Measurements from ENCODE around the gene UNG. TPM values are rescaled to one million over a fixed set of nuclear protein-coding genes. Genes with fewer than 3 reads are reported as not detected.

The UNG gene
- total RNA-seq, 6 donors from 2014 or later = 8.2 to 27.6 (median 15.5) TPM

DNA sequence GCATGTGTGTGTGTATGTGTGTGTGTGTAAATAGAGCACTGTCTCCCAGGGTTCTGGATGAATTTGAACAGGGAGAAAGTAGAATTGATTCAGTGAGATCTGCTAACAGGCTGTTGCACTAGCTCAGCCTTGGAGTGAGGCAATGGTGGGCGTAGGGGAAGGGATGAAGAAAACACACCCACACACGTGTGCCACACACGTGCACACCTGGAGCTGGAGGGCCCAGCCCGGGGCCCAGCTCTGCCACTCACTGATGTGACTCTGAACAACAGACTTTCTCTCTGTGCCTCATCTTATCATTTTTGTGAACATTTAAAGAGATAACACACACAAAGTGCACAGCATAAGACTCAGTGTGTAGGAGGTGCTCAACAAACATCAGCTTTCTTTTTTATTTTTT lies 23.2 kb downstream of the UNG start:
- Histone ChIP-seq H3K4me1 (peaks cover 10 to 23% (median 18%) of the 10 kb centered on the region in 4 donors), H3K9me3 (no peaks in the 10 kb centered on the region), H3K27me3 (no peaks in the 10 kb centered on the region), H3K36me3 (no peaks in the 10 kb centered on the region), H3K27ac (no peak overlapping the region), H3K4me3 (no peak overlapping the region)
- no peak for ATAC-seq (ENCODE audit: low FRiP score in 2 of 2)
- DNase-seq = peak in 1 of 2 donors; percentile 53
- TF ChIP-seq, protein P1, sequence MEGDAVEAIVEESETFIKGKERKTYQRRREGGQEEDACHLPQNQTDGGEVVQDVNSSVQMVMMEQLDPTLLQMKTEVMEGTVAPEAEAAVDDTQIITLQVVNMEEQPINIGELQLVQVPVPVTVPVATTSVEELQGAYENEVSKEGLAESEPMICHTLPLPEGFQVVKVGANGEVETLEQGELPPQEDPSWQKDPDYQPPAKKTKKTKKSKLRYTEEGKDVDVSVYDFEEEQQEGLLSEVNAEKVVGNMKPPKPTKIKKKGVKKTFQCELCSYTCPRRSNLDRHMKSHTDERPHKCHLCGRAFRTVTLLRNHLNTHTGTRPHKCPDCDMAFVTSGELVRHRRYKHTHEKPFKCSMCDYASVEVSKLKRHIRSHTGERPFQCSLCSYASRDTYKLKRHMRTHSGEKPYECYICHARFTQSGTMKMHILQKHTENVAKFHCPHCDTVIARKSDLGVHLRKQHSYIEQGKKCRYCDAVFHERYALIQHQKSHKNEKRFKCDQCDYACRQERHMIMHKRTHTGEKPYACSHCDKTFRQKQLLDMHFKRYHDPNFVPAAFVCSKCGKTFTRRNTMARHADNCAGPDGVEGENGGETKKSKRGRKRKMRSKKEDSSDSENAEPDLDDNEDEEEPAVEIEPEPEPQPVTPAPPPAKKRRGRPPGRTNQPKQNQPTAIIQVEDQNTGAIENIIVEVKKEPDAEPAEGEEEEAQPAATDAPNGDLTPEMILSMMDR (IDR thresholded peaks at IDR 0.05) = no peak
- TF ChIP-seq EP300 (IDR thresholded peaks at IDR 0.05) (no peak), POLR2AphosphoS5 (IDR thresholded peaks at IDR 0.05) (no peak), POLR2A (IDR thresholded peaks at IDR 0.05) (no peak)
- WGBS, 2 donors = 69 to 88% methylated on average over 4 of the region's 4 CpGs

- no peaks in the 10 kb centered on the region for H3K9me3 ChIP-seq
- ATAC-seq (ENCODE audit: low FRiP score in 2 of 2) = peak in 1 of 2 donors; percentile 30
- no peak for TF ChIP-seq POLR2AphosphoS5 (IDR thresholded peaks at IDR 0.05)
- TF ChIP-seq POLR2A (IDR thresholded peaks at IDR 0.05) = no peak
- H3K4me3 ChIP-seq = no peak overlapping the region
- H3K27me3 ChIP-seq = no peaks in the 10 kb centered on the region
- no peak overlapping the region for H3K27ac ChIP-seq
- H3K4me1 ChIP-seq = peaks cover 3 to 16% (median 11%) of the 10 kb centered on the region in 4 donors
- no peaks in the 10 kb centered on the region for H3K36me3 ChIP-seq
- 97 to 100% methylated on average over 1 to 3 of the region's 3 CpGs for WGBS, 2 donors
- DNase-seq = no peak
Observed at GRCh38 chr12:109121346-109121880, 24.0 kb downstream of the UNG start.

GRCh38 chr12:109124878-109125648 lies 27.7 kb downstream of the UNG start:
- DNase-seq = no peak
- Histone ChIP-seq H3K27ac (no peak overlapping the region), H3K27me3 (no peaks in the 10 kb centered on the region), H3K9me3 (no peaks in the 10 kb centered on the region), H3K36me3 (no peaks in the 10 kb centered on the region), H3K4me1 (no peaks in the 10 kb centered on the region), H3K4me3 (no peak overlapping the region)
- TF ChIP-seq EP300 (IDR thresholded peaks at IDR 0.05) = no peak
- no peak for TF ChIP-seq POLR2A (IDR thresholded peaks at IDR 0.05)
- TF ChIP-seq, protein P1 (IDR thresholded peaks at IDR 0.05) = no peak
- TF ChIP-seq POLR2AphosphoS5 (IDR thresholded peaks at IDR 0.05) = no peak
- ATAC-seq (ENCODE audit: low FRiP score in 2 of 2) = no peak
- 86 to 87% methylated on average over 12 of the region's 12 CpGs for WGBS, 2 donors

DNA sequence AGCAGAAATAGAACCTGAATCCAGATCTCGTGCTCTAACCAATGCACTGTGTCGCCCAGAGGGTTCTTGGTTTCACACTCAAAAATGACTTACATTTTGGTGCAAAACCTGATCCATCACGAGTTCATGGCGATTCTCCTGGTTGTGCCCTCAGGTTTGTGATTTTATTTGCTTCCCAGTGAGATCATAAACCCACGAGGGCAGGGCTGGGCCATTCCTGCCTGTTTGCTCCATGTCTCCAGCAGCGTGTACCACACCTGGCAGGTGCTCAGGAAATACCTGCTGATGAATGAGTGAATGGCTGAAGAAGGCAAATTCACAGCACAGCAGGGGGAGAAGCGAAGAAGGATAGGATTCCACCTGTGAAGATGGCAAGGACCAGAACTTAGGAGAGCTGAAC lies 28.4 kb downstream of the UNG start:
- 78 to 89% methylated on average over 7 of the region's 7 CpGs for WGBS, 2 donors
- H3K9me3 ChIP-seq = no peaks in the 10 kb centered on the region

GRCh38 chr12:109126784-109127183 lies 29.4 kb downstream of the UNG start:
- Histone ChIP-seq H3K4me3 (no peak overlapping the region), H3K27me3 (no peaks in the 10 kb centered on the region), H3K4me1 (no peaks in the 10 kb centered on the region), H3K27ac (no peak overlapping the region), H3K36me3 (no peaks in the 10 kb centered on the region), H3K9me3 (no peaks in the 10 kb centered on the region)
- ATAC-seq (ENCODE audit: low FRiP score in 2 of 2) = peak in 1 of 2 donors; percentile 75
- 67 to 76% methylated on average over 3 of the region's 3 CpGs for WGBS, 2 donors
- DNase-seq = no peak
- TF ChIP-seq POLR2AphosphoS5 (IDR thresholded peaks at IDR 0.05) (no peak), EP300 (IDR thresholded peaks at IDR 0.05) (no peak), POLR2A (IDR thresholded peaks at IDR 0.05) (no peak)
- TF ChIP-seq, protein P1 (IDR thresholded peaks at IDR 0.05) = no peak

More for the DNA sequence above, 28.4 kb downstream of the UNG start:
- no peak overlapping the region for H3K4me3 ChIP-seq
- no peaks in the 10 kb centered on the region for H3K27me3 ChIP-seq
- no peaks in the 10 kb centered on the region for H3K4me1 ChIP-seq
- H3K27ac ChIP-seq = no peak overlapping the region
- no peaks in the 10 kb centered on the region for H3K36me3 ChIP-seq
- ATAC-seq (ENCODE audit: low FRiP score in 2 of 2) = no peak
- no peak for TF ChIP-seq EP300 (IDR thresholded peaks at IDR 0.05)
- no peak for TF ChIP-seq POLR2A (IDR thresholded peaks at IDR 0.05)
- TF ChIP-seq POLR2AphosphoS5 (IDR thresholded peaks at IDR 0.05) = no peak
- TF ChIP-seq, protein P1 (IDR thresholded peaks at IDR 0.05) = no peak
- no peak for DNase-seq

Data from upper lobe of left lung (tissue), 6 donors.